ENCODE results near the gene GRIN2A.

The GRIN2A gene

GRCh38 chr16:10130538-10130937 is 51.7 kb downstream of the GRIN2A start:
- ChIA-PET CTCF (interaction anchor here (1.1 kb wide), 1 partner anchor 16 kb away, joined by 3 read pairs; no protein-coding TSS in a partner anchor), POLR2A (no interaction called here)
- no peak for TF ChIP-seq CTCF (IDR thresholded peaks at IDR 0.05; ENCODE audit: control extremely low read depth, extremely low read depth, low read depth, missing control alignments)
- no peak for DNase-seq (ENCODE audit: extremely low spot score)

GRCh38 chr16:10128397-10129258 is 53.6 kb downstream of the GRIN2A start:
- POLR2A ChIA-PET, result no interaction called here
- CTCF ChIA-PET, result interaction anchor here (1.8 kb wide), 1 partner anchor 10 kb away, joined by 4 read pairs; no protein-coding TSS in a partner anchor

GRCh38 chr16:10126686-10127085 is 55.5 kb downstream of the GRIN2A start:
- POLR2A ChIA-PET, result no interaction called here
- TF ChIP-seq CTCF (IDR thresholded peaks at IDR 0.05; ENCODE audit: control extremely low read depth, extremely low read depth, low read depth, missing control alignments), result no peak
- DNase-seq (ENCODE audit: extremely low spot score), result no peak
- CTCF ChIA-PET, result no interaction called here

More at GRCh38 chr16:10128397-10129258, 53.6 kb downstream of the GRIN2A start:
- no peak for DNase-seq (ENCODE audit: extremely low spot score)
- TF ChIP-seq CTCF (IDR thresholded peaks at IDR 0.05; ENCODE audit: control extremely low read depth, extremely low read depth, low read depth, missing control alignments), result no peak

GRCh38 chr16:10123141-10123540 is 59.1 kb downstream of the GRIN2A start:
- CTCF ChIA-PET, result interaction anchor here (1.0 to 1.5 kb wide), 3 partner anchors 32 to 501 kb away, joined by 3 read pairs; no protein-coding TSS in a partner anchor
- DNase-seq (ENCODE audit: extremely low spot score), result no peak
- no peak for TF ChIP-seq CTCF (IDR thresholded peaks at IDR 0.05; ENCODE audit: control extremely low read depth, extremely low read depth, low read depth, missing control alignments)
- POLR2A ChIA-PET, result no interaction called here

- peak; percentile 10 for TF ChIP-seq CTCF (IDR thresholded peaks at IDR 0.05; ENCODE audit: control extremely low read depth, extremely low read depth, low read depth, missing control alignments)
- DNase-seq (ENCODE audit: extremely low spot score), result no peak
- POLR2A ChIA-PET, result no interaction called here
- CTCF ChIA-PET, result interaction anchor here (1.5 kb wide), 2 partner anchors 32 to 38 kb away, joined by 3 read pairs; no protein-coding TSS in a partner anchor
Observed at GRCh38 chr16:10122546-10122945, 59.7 kb downstream of the GRIN2A start.

- ChIA-PET POLR2A (no interaction called here), CTCF (no interaction called here)
- TF ChIP-seq CTCF (IDR thresholded peaks at IDR 0.05; ENCODE audit: control extremely low read depth, extremely low read depth, low read depth, missing control alignments), result no peak
- DNase-seq (ENCODE audit: extremely low spot score), result no peak
Observed at GRCh38 chr16:10121897-10122425, 60.3 kb downstream of the GRIN2A start.
